Measurements from ENCODE around the gene KIF3C.
"Not testable (repeated sequence)": the region's sequence is repeated elsewhere in the genome, so short reads cannot be mapped to it uniquely, and the experiment has no call there.

The KIF3C gene

DNA sequence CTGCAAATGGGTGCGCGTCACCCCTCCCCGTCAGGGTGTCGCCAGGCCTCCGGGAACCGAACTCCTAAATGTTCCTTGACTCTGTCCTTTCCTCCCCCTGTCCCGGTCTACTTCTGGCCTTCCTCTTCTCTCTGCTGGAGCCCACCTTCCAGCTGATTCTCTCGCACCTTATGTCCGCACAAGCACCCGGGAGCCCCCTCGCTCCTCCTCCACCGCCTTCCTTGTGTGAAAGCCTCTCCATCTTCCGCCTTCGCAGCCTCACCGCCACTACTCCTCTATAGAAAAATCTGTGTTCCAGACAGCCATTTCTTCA lies 627 bp upstream of the KIF3C start:
- Mint-ChIP-seq H3K27ac (no peak overlapping the region), H3K36me3 (no peaks in the 10 kb centered on the region), H3K4me3 (peak overlapping the region; percentile 85)

DNA sequence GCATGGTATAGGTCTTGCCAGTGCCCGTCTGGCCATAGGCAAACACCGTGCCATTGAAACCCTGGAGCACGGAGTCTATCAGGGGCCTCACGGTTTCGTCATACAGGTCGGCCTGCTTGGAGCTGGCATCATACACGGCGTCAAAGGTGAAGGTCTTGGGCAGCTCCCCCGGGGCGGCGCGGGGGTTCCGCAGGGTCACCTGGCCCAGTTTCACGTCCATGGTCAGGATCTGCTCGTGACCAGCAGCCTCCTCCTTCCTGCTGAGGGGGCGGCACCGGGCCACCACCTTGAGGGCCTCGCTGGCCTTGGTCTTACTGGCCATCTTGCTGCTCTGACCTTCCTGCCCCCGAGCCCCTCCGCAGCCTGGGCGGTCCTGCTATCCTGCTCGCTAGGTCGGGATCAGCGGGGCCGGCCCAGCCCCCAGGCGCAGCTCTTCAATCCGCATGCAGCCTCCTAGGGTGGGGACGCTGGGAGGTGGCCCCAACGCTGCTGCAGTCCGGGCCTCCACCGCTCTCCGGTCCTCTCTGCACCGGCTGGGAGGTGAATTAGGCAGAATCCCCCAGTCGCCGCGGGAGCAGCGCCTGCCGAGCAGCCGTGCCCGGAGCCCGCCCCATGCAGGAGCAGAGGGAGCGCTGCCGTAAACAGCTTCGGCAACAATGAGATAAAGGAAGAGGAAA lies 563 bp downstream of the KIF3C start:
- peak in 1 of 2 donors; percentile 11 for DNase-seq (ENCODE audit: low spot score in 2 of 2)
- Mint-ChIP-seq H3K9me3 (no peaks in the 10 kb centered on the region), H3K4me3 (peak overlapping the region; percentile 85), H3K36me3 (no peaks in the 10 kb centered on the region), H3K4me1 (peaks cover 36% of the 10 kb centered on the region), H3K27ac (peak overlapping the region; percentile 58)
- peak; percentile 55 for ATAC-seq

More for the DNA sequence above, 627 bp upstream of the KIF3C start:
- ATAC-seq (no peak), DNase-seq (ENCODE audit: low spot score in 2 of 2) (peak in 1 of 2 donors; percentile 56)
- peaks cover 24% of the 10 kb centered on the region for H3K4me1 Mint-ChIP-seq
- no peaks in the 10 kb centered on the region for H3K9me3 Mint-ChIP-seq

DNA sequence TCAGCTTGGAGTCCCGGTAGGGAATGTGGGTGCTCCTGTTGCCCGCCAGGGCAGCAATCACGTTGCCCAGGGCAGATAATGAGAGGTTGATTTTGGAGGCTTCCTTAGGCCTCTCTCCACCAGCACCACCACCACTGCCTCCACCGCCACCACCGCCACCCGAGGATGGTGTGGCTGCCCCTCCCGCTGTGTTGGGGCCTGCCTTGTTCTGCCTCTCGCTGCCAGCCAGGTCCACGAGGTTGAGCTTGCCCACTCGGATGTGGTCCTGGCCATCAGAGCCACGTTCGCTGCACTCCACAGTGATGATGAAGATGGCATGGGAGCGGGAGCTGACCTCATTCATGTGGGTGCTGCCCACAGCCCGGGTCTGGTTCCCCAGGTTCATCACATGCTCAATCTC lies 1.3 kb downstream of the KIF3C start:
- ATAC-seq, result no peak
- Mint-ChIP-seq H3K9me3 (no peaks in the 10 kb centered on the region), H3K27ac (no peak overlapping the region), H3K4me1 (peaks cover 36% of the 10 kb centered on the region), H3K36me3 (no peaks in the 10 kb centered on the region), H3K4me3 (peak overlapping the region; percentile 85)
- no peak for DNase-seq (ENCODE audit: low spot score in 2 of 2)

DNA sequence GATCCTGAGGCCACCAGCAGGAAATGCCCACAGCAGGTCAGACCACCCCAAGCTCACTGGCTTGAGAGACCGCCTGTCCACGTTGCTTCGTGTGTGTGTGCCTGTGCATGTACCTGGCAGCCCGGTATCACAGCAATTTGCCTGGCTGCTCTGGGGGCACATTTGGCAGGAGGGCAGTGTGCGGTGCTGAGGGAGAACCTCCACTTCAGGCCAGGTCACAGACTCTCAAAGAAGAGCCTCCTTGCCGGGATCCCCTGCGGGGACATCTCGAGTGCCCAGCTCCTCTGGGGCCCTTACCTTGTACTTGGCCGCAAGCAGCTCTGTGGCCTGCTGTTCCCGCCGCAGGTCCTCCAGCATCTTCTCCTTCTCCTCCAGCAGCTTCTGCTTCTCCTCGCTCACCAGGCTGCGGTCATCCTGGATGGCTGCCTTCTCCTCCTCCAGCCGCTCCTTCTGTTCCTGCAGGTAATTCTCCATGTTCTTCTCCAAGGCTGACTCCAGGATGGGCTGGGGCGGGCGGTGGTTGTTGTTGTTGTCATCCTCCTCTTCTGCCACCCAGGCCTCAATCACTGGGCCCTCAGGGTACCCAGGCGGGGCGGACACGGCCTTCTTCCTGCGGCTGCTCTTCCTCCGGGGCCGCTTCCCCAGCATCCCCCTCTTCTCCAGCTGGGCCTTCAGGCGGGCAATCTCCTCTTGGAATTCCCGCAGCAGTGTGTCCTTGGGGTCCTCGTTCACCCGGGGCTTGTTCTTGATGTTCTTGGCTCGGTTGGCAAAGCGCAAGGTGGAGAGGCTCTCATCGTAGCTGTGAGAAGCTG lies 2.0 kb downstream of the KIF3C start:
- no peak for DNase-seq (ENCODE audit: low spot score in 2 of 2)
- Mint-ChIP-seq H3K27ac (no peak overlapping the region), H3K4me3 (no peak overlapping the region), H3K9me3 (no peaks in the 10 kb centered on the region), H3K36me3 (no peaks in the 10 kb centered on the region), H3K4me1 (peaks cover 36% of the 10 kb centered on the region)
- ATAC-seq, result no peak

DNA sequence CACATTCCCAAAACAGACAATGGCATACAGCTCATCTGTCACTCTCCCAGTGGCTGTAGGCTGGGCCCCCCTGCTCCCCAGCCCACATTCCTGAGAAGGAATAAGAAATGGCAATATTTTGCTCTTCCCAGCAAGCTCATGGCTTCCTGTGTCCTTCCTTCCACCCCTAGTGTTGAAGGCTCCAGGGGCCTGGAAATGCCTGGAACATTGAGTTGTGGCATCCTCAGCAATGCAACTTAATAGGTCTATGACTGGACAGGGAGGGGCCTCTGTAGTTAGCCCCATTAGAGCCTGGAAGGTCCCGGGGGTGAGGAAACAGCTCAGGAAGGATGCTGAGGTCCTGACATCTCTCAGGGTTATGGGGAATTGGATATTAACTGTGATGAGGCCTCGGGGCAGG lies 3.3 kb downstream of the KIF3C start:
- Mint-ChIP-seq H3K36me3 (no peaks in the 10 kb centered on the region), H3K4me1 (peaks cover 36% of the 10 kb centered on the region), H3K9me3 (no peaks in the 10 kb centered on the region), H3K27ac (no peak overlapping the region), H3K4me3 (no peak overlapping the region)
- ATAC-seq (no peak), DNase-seq (ENCODE audit: low spot score in 2 of 2) (no peak)

DNA sequence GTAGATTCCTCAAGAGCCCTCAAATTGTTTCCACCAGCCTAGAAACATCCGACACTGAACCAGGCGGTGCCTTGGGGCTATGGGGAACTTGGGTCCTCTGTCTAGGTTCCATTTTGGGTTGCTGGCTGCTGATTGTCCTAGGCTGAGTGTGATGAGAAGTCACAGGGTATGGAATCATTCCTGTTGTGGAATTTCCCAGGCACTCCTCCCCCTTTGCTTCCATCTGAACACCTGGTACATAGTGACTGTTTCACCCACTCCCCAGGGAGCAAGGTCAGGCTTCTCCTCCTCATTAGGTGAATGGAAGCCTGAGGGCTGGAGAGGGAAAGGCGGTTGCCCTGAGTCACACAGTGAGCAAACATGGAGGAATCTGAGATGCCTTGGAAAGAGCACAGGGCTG lies 4.5 kb downstream of the KIF3C start:
- DNase-seq (ENCODE audit: low spot score in 2 of 2), result no peak
- Mint-ChIP-seq H3K36me3 (no peaks in the 10 kb centered on the region), H3K27ac (no peak overlapping the region)

DNA sequence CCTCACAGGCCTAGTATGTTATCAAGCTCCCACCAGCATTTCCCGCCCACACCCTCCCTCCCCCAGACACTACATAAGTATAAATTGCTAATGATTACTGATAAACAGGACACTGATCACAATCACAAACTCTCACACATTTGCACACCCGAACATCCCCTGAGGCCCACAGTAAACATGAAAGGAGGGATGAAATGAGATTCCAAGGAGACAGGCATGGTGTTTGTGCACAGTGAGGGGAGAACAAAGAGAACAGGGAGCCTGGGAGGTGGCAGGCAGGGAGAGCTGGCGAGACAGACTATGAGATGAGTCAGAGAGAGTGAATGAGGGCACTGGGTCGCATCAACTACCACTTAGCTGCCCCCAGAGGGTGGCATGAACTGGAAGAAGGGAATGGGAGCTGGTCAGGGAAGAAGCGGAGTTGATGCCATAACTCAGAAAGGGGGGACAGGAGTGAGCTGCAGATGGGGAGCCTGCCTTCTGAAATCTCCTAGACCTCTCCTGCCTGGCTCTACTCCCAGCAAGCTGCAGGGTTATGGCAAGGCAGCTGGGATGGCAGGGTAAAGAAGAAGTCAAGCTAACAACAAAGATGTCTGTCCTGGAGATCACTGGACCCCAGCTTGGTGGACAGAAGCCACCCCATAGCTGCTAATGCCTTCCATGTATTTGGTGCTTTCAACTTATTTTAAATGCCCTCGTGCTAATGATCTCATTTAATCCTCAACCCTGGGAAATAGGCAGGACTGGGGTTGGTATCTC lies 5.1 kb downstream of the KIF3C start:
- Mint-ChIP-seq H3K9me3 (no peaks in the 10 kb centered on the region), H3K4me3 (no peak overlapping the region), H3K27ac (peak overlapping the region; percentile 17), H3K4me1 (peaks cover 30% of the 10 kb centered on the region), H3K36me3 (no peaks in the 10 kb centered on the region)
- ATAC-seq (no peak), DNase-seq (ENCODE audit: low spot score in 2 of 2) (no peak)

More for the DNA sequence above, 4.5 kb downstream of the KIF3C start:
- Mint-ChIP-seq H3K4me1 (peaks cover 30% of the 10 kb centered on the region), H3K9me3 (no peaks in the 10 kb centered on the region), H3K4me3 (no peak overlapping the region)
- ATAC-seq, result no peak

DNA sequence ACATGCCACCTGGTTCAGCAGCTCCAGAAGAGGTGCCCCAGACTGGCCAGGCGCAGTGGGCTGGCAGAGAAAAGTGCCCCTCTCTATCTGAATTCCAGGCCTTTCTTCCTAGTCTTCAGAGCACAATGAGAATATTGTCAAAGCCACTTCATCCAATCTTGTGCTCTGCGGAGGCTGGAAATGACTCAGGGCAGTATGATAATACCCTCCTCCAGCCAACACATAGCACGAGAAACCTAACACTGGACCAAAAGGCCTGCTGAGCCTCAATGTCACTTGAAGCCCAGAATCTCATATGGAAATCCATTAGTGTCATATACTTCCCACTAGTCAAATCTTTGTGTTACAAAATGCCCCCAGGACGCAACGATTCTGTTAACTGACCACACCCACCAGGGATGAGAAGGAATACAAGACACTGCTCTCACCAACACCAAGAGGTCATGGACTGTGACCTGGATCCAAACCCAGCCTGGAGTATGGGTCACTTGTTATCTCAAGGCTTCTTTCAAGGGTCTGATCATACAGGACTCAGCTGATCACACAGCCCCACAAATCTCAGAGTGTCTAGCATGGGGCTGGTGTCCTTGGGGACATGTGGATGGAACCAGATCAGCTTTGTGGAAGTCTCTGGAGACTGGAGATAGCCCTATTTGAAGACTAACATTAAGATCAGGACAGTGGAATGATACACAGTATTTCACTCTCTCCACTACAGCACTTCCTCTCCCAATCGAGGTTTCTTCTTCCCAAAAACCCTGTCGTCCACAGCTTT lies 10.1 kb downstream of the KIF3C start:
- no peaks in the 10 kb centered on the region for H3K9me3 Mint-ChIP-seq
- no peak overlapping the region for H3K4me3 Mint-ChIP-seq
- no peak overlapping the region for H3K27ac Mint-ChIP-seq
- no peak for ATAC-seq
- peaks cover 15% of the 10 kb centered on the region for H3K4me1 Mint-ChIP-seq
- DNase-seq (ENCODE audit: low spot score in 2 of 2), result no peak
- H3K36me3 Mint-ChIP-seq, result no peaks in the 10 kb centered on the region

DNA sequence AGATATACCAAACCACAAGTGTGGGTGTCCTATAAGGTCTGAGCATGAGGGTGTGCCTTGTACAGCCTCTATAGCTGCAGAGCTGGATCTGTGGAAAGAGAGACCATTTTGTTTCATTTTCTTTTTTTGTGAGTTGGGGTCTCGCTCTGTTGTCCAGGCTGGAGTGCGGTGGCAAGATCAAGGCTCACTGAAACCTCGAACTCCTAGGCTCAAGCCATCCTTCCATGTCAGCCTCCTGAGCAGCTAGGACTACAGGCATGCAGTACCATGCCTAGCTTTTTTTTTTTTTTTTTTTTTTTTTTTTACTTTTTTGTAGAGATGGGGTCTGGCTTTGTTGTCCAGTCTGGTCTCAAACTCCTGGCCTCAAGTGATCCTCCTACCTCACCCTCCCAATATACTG lies 10.7 kb downstream of the KIF3C start:
- peaks cover 9% of the 10 kb centered on the region for H3K4me1 Mint-ChIP-seq
- H3K27ac Mint-ChIP-seq, result no peak overlapping the region
- no peaks in the 10 kb centered on the region for H3K9me3 Mint-ChIP-seq
- ATAC-seq (no peak), DNase-seq (ENCODE audit: low spot score in 2 of 2) (no peak)
- no peaks in the 10 kb centered on the region for H3K36me3 Mint-ChIP-seq
- no peak overlapping the region for H3K4me3 Mint-ChIP-seq

DNA sequence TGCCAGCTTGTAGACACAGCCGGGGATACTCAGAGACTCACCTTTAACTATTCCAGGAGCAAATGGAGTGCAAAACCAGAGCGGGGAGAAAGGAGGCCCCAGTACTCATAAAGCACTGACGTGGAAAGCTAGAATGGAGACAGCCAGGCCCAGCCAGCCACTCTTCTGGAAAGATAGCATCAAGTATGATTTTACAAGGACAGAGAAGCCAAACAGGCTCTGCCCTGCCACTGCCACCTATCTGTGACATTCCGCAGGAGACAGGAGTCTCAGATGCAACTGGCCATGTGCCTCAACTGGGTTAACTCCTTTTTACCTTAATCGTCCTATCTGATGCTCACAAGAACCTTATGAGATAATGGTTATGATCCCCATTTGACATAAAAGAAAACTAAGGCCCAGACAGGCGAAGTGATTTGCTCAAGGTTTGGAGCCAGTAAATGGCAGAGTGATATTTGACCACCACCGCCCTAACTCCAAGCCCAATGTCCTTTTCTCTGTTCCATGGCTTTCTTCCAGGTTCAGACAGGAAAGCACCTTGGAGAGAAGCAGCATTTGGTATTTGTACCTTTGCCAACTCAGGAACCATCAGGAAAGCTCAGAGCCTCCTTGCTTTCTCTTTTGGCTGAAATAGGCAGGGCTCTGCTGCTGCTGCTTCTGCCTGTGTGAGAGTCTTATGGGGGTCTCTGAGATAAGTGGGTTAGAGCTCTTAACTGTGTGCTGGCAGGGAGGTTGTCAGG lies 15.6 kb downstream of the KIF3C start:
- Mint-ChIP-seq H3K9me3 (no peaks in the 10 kb centered on the region), H3K36me3 (no peaks in the 10 kb centered on the region), H3K27ac (peak overlapping the region; percentile 24), H3K4me1 (peaks cover 9% of the 10 kb centered on the region), H3K4me3 (no peak overlapping the region)
- DNase-seq (ENCODE audit: low spot score in 2 of 2), result no peak
- ATAC-seq, result no peak

DNA sequence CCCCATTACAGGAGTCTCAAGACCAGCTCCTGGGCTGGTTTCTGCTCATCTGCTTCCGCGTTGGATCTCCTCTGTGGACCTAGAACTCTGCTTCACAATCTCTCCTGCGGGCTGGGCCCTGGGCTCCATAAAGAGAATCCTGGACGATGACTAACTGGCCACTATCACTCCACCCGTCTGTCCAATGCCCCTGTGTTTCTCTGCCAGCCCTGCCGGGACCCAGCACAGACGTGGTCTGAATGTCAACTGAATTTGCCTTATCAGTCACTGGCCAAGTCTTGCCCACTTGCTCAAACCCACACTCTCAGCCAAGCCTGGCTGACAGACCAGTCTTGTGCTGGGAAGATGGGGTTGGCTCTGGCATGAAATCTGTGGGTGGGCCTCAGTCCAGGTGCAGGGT lies 17.4 kb downstream of the KIF3C start:
- Mint-ChIP-seq H3K4me1 (peaks cover 16% of the 10 kb centered on the region), H3K4me3 (no peak overlapping the region), H3K27ac (peak overlapping the region; percentile 24), H3K36me3 (no peaks in the 10 kb centered on the region), H3K9me3 (no peaks in the 10 kb centered on the region)
- DNase-seq (ENCODE audit: low spot score in 2 of 2) (no peak), ATAC-seq (no peak)

DNA sequence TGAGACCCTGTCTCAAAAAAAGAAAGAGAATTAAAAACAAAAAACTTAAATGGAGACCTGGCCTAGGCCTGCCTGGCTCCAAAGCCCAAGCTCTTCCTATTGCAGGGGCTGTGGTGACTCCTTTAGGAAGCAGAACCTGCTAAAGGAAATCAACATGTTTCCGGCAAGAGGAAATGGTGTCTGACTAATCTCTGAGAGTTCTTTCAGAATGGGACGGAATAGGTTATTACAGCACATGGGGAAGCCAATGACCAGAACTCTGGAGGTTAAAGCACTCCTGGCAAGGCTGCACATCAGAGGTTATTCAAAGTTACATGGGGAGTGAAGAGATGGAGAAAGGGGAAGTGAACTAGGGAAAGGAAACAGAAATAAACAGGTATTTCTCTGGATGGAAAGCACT lies 21.4 kb downstream of the KIF3C start:
- no peaks in the 10 kb centered on the region for H3K36me3 Mint-ChIP-seq
- peak overlapping the region; percentile 5 for H3K27ac Mint-ChIP-seq
- ATAC-seq, result no peak
- no peak overlapping the region for H3K4me3 Mint-ChIP-seq
- peaks cover 7% of the 10 kb centered on the region for H3K4me1 Mint-ChIP-seq
- no peaks in the 10 kb centered on the region for H3K9me3 Mint-ChIP-seq
- no peak for DNase-seq (ENCODE audit: low spot score in 2 of 2)

DNA sequence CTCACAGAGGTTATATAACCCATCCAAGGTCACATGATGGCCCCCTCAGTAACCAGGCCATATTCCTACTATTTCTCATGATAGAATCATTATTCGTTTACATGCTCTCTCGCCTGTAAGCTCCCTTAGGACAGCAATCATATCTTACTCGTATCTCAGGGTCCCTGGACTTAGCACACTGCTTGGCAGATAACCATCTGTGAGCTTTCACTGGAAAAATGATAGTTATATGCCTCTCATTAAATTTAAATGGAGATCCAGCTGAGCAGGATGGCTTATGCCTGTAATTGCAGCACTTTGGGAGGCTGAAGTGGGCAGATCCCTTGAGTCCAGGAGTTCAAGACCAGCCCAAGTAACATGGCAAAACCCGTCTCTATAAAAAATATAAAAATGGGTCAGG lies 21.9 kb downstream of the KIF3C start:
- ATAC-seq (no peak), DNase-seq (ENCODE audit: low spot score in 2 of 2) (no peak)
- no peak overlapping the region for H3K4me3 Mint-ChIP-seq
- no peak overlapping the region for H3K27ac Mint-ChIP-seq
- no peaks in the 10 kb centered on the region for H3K36me3 Mint-ChIP-seq
- peaks cover 7% of the 10 kb centered on the region for H3K4me1 Mint-ChIP-seq
- no peaks in the 10 kb centered on the region for H3K9me3 Mint-ChIP-seq

DNA sequence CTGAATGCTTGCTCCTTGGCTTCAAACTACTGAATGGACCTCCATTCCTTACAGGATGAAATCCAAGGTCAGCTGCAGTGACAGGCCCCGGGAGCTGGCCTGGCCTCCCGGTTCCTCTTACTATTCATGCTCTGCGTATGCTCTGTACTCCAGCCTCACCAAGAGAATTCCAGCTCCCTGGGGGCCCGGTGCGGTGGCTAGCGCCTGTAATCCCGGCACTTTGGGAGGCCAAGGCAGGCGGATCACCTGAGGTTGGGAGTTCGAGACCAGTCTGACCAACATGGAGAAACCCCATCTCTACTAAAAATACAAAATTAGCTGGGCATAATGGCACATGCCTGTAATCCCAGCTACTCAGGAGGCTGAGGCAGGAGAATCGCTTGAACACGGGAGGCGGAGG lies 23.7 kb downstream of the KIF3C start:
- not testable (repeated sequence) for H3K4me3 Mint-ChIP-seq, H3K4me1 Mint-ChIP-seq, H3K36me3 Mint-ChIP-seq

More for the DNA sequence above, 23.7 kb downstream of the KIF3C start:
- peak overlapping the region; percentile 69 for H3K27ac Mint-ChIP-seq
- H3K9me3 Mint-ChIP-seq; ATAC-seq; DNase-seq (ENCODE audit: low spot score in 2 of 2): not testable (repeated sequence)

All from stimulated activated effector memory CD8-positive, alpha-beta T cell treated with anti-CD3 and anti-CD28 coated beads, Interleukin-12 subunit alpha, Interleukin-12 subunit beta, amount 100 ng/mL, for 72 hours (primary cell).